ENCODE data around the gene SPAG16.

GRCh38 chr2:213920014-213920413, 635.8 kb downstream of the SPAG16 start:
- TF ChIP-seq POLR2AphosphoS5 (IDR thresholded peaks at IDR 0.05; ENCODE audit: low read depth, low read length) (no peak), TAF1 (IDR thresholded peaks at IDR 0.05; ENCODE audit: borderline replicate concordance, low read depth, low read length) (no peak)
